A549 (cell line): ENCODE measurements around the gene APRT. TPM values are rescaled to one million over a fixed set of nuclear protein-coding genes. Genes with fewer than 3 reads are reported as not detected.

ENCODE experiments used
- ATAC-seq, 2 experiments: fragments of 200-7000 bp in 1 of 2; fragments of >200 bp in 1 of 2; cut with Nextera tagmentation in 1 of 2; cut with Tn5 transposase in 1 of 2; 3 replicates each; pipeline versions ENCODE4 v1.8.0 to v1.9.1; 2018 to 2020; ENCODE audit warnings: mild to moderate bottlenecking in 1 of 2, moderate library complexity in 1 of 2
- CTCF ChIA-PET: fragments of 300-600 bp; sonication (Branson Sonifier 250); formaldehyde crosslinking; extraction: SDS; loops from one replicate; lab custom pipeline; 2021; ENCODE audit warnings: antibody characterized with exemption, inconsistent platforms; lab: Yijun Ruan, JAX
- POLR2A ChIA-PET: fragments of 350-600 bp; formaldehyde crosslinking; extraction: SDS; loops from one replicate; lab custom pipeline; 2021; ENCODE audit warnings: antibody characterized with exemption, inconsistent platforms; lab: Yijun Ruan, JAX
- DNase-seq, 2 experiments: peaks; one replicate each; pipeline versions ENCODE4 v3.0.0 to v3.0.0-alpha.2; 2011 to 2016; ENCODE audit warnings: low read depth in 1 of 2, low spot score in 1 of 2
- FAIRE-seq: peaks from 2 replicates; lab custom pipeline; 2011; peaks lifted over from hg19 to GRCh38; lab: Jason Lieb, UNC
- H3K27ac ChIP-seq, 2 experiments: fragments of >200 bp; sonication (Bioruptor Twin); formaldehyde crosslinking; 3 replicates each; pipeline ENCODE4 v1.5.1; 2016 to 2017
- H3K4me1 ChIP-seq: fragments of >200 bp; sonication (Bioruptor Twin); formaldehyde crosslinking; 3 replicates; pipeline ENCODE4 v1.6.1; 2016
- H3K4me2 ChIP-seq: fragments of >200 bp; sonication (Bioruptor Twin); formaldehyde crosslinking; 3 replicates; pipeline ENCODE4 v1.6.1; 2016
- H3K4me3 ChIP-seq: fragments of >200 bp; sonication (Bioruptor Twin); formaldehyde crosslinking; 3 replicates; pipeline ENCODE4 v1.5.1; 2016
- H3K9me3 ChIP-seq: fragments of >200 bp; sonication (Bioruptor Twin); formaldehyde crosslinking; 3 replicates; pipeline ENCODE4 v1.6.1; 2016
- BHLHE40 ChIP-seq: IDR thresholded peaks from 2 replicates; pipeline ENCODE4 v1.6.1; 2012; ENCODE audit warnings: low read depth, low read length, inconsistent platforms
- CBX8 ChIP-seq: fragments of 200-600 bp; sonication (generic); IDR thresholded peaks from 2 replicates; pipeline ENCODE4 v1.6.1; 2016
- CEBPB ChIP-seq, 2 experiments: fragments of >200 bp in 1 of 2; sonication (Bioruptor Twin) in 1 of 2; formaldehyde crosslinking in 1 of 2; IDR thresholded peaks; 2 replicates each; pipeline ENCODE4 v1.6.1; 2012 to 2016
- CHD2 ChIP-seq: fragments of 150-350 bp; IDR thresholded peaks from 2 replicates; pipeline ENCODE4 v1.6.1; 2014; ENCODE audit warnings: low read length; ENCODE audit not compliant: partially characterized antibody
- CHD4 ChIP-seq: fragments of 200-600 bp; sonication (generic); IDR thresholded peaks from 2 replicates; pipeline ENCODE4 v1.6.1; 2016; ENCODE audit warnings: antibody characterized with exemption, mild to moderate bottlenecking, borderline replicate concordance
- EHF ChIP-seq: fragments of 250-450 bp; sonication (Bioruptor Pico); IDR thresholded peaks from 2 replicates; pipeline ENCODE4 v1.5.0; 2020; ENCODE audit warnings: mild to moderate bottlenecking
- EP300 ChIP-seq, 2 experiments: fragments of >200 bp; sonication (Bioruptor Twin); formaldehyde crosslinking; IDR thresholded peaks; 2 replicates in 1 of 2; 3 replicates in 1 of 2; pipeline ENCODE4 v1.6.1; 2016 to 2017
- ESRRA ChIP-seq: fragments of 150-350 bp; IDR thresholded peaks from 2 replicates; pipeline ENCODE4 v1.6.1; 2014; ENCODE audit warnings: mild to moderate bottlenecking, low read length, borderline replicate concordance
- FOSB ChIP-seq: fragments of 250-450 bp; sonication (Bioruptor Pico); IDR thresholded peaks from 2 replicates; pipeline ENCODE4 v1.5.0; 2020; ENCODE audit warnings: mild to moderate bottlenecking, moderate library complexity
- GATA3 ChIP-seq: IDR thresholded peaks from 2 replicates; pipeline ENCODE4 v1.6.1; 2012; ENCODE audit warnings: borderline replicate concordance
- HDAC2 ChIP-seq: fragments of 200-600 bp; sonication (generic); IDR thresholded peaks from 2 replicates; pipeline ENCODE4 v1.6.1; 2016
- HES2 ChIP-seq: fragments of >200 bp; sonication (Bioruptor Twin); formaldehyde crosslinking; IDR thresholded peaks from 2 replicates; pipeline ENCODE4 v1.6.1; 2016
- HOXA7 ChIP-seq: fragments of 250-450 bp; sonication (Bioruptor Pico); IDR thresholded peaks from 2 replicates; pipeline ENCODE4 v1.5.0; 2020; ENCODE audit warnings: mild to moderate bottlenecking, moderate library complexity
- HOXB5 ChIP-seq: fragments of 250-450 bp; sonication (Bioruptor Pico); IDR thresholded peaks from 2 replicates; pipeline ENCODE4 v1.5.0; 2020; ENCODE audit warnings: mild to moderate bottlenecking, moderate library complexity
- JUNB ChIP-seq: fragments of >200 bp; sonication (Bioruptor Twin); formaldehyde crosslinking; IDR thresholded peaks from 2 replicates; pipeline ENCODE4 v1.6.1; 2016
- KDM5A ChIP-seq: fragments of 200-600 bp; sonication (generic); IDR thresholded peaks from 2 replicates; pipeline ENCODE4 v1.6.1; 2016; ENCODE audit warnings: antibody characterized with exemption, mild to moderate bottlenecking
- MAX ChIP-seq: IDR thresholded peaks from 2 replicates; pipeline ENCODE4 v1.6.1; 2012
- MAZ ChIP-seq: fragments of 150-350 bp; IDR thresholded peaks from 2 replicates; pipeline ENCODE4 v1.6.1; 2014; ENCODE audit warnings: antibody characterized with exemption, low read depth, low read length, borderline replicate concordance
- MYC ChIP-seq: IDR thresholded peaks from 2 replicates; pipeline ENCODE4 v1.6.1; 2012; ENCODE audit warnings: mild to moderate bottlenecking, inconsistent platforms, low read length, improper control_type of control experiment, borderline replicate concordance
- NPAS2 ChIP-seq: fragments of 250-450 bp; sonication (Bioruptor Pico); IDR thresholded peaks from 2 replicates; pipeline ENCODE4 v1.8.0; 2022; ENCODE audit warnings: mild to moderate bottlenecking, moderate library complexity, borderline replicate concordance
- PBX3 ChIP-seq: IDR thresholded peaks from 2 replicates; pipeline ENCODE4 v1.6.1; 2012
- PHF8 ChIP-seq: fragments of 200-600 bp; sonication (generic); IDR thresholded peaks from 2 replicates; pipeline ENCODE4 v1.6.1; 2016; ENCODE audit warnings: low read depth, mild to moderate bottlenecking, antibody characterized with exemption, moderate library complexity, borderline replicate concordance
- RARB ChIP-seq: fragments of 250-450 bp; sonication (Bioruptor Pico); IDR thresholded peaks from 2 replicates; pipeline ENCODE4 v1.8.0; 2021; ENCODE audit warnings: mild to moderate bottlenecking, moderate library complexity
- RCOR1 ChIP-seq: fragments of 150-350 bp; IDR thresholded peaks from 2 replicates; pipeline ENCODE4 v1.6.1; 2014; ENCODE audit warnings: antibody characterized with exemption, low read length, low read depth
- RFX5 ChIP-seq: fragments of 450-650 bp; IDR thresholded peaks from 2 replicates; pipeline ENCODE4 v1.7.1; 2014; ENCODE audit warnings: antibody characterized with exemption, mild to moderate bottlenecking, moderate library complexity
- RNF2 ChIP-seq: fragments of 200-600 bp; sonication (generic); IDR thresholded peaks from 2 replicates; pipeline ENCODE4 v1.6.1; 2016; ENCODE audit warnings: low read depth, mild to moderate bottlenecking, antibody characterized with exemption, moderate library complexity, borderline replicate concordance
- SMC3 ChIP-seq: fragments of >200 bp; sonication (Bioruptor Twin); formaldehyde crosslinking; IDR thresholded peaks from 3 replicates; pipeline ENCODE4 v1.6.1; 2018; ENCODE audit warnings: inconsistent platforms
- SREBF2 ChIP-seq: fragments of 450-650 bp; IDR thresholded peaks from 2 replicates; pipeline ENCODE4 v1.6.1; 2014; ENCODE audit warnings: mild to moderate bottlenecking, moderate library complexity
- TFCP2L1 ChIP-seq: fragments of 250-450 bp; sonication (Bioruptor Pico); IDR thresholded peaks from 2 replicates; pipeline ENCODE4 v1.5.0; 2021; ENCODE audit warnings: mild to moderate bottlenecking
- ZNF302 ChIP-seq: fragments of 250-450 bp; sonication (Bioruptor Pico); IDR thresholded peaks from 2 replicates; pipeline ENCODE4 v1.9.0; 2021; ENCODE audit warnings: inconsistent platforms, mild to moderate bottlenecking, moderate library complexity
- WGBS: methylation state at CpG from one replicate; pipeline ENCODE4 v1.1.6; 2017; ENCODE audit errors: missing lambda C conversion rate; 5-methylcytosine and 5-hydroxymethylcytosine counted together
- polyA plus RNA-seq, 4 experiments: library from polyadenylated mRNA; depleted of rRNA in 3 of 4; stranded (reverse); fragments of >200 nt; fragmentation: RNase III in 1 of 4; extraction: RNeasy Plus Mini Kit Qiagen cat#74134 plus additional on column Dnase treatment in 1 of 4; gene quantifications; 2 replicates in 3 of 4; 3 replicates in 1 of 4; pipeline ENCODE4 v1.2.3, GENCODE V29; 2011 to 2017
- TF ChIP-seq, protein P1 (sequence below): fragments of 250-450 bp; sonication (Bioruptor Pico); IDR thresholded peaks from 2 replicates; pipeline ENCODE4 v1.5.0; 2020; ENCODE audit warnings: low read depth, mild to moderate bottlenecking, moderate library complexity
- TF ChIP-seq, protein P2 (sequence below): fragments of 250-450 bp; sonication (Bioruptor Pico); IDR thresholded peaks from 2 replicates; pipeline ENCODE4 v1.5.0; 2021; ENCODE audit warnings: mild to moderate bottlenecking, moderate library complexity, borderline replicate concordance
- TF ChIP-seq, protein P3 (sequence below): fragments of >200 bp; sonication (Bioruptor Twin); formaldehyde crosslinking; IDR thresholded peaks from 3 replicates; pipeline ENCODE4 v1.5.1; 2016

APRT gene
- polyA plus RNA-seq, 2 of the 4 experiments (the other 2 are of a cell fraction): 115 to 258 TPM

GRCh38 chr16:88785106-88785924, 26.4 kb downstream of the APRT start, which contains the start of gene PIEZO1:
TSS of gene PIEZO1 (minus strand) at chr16:88785220. CDS start at chr16:88784964, 256 bp downstream.
- POLR2A ChIA-PET: interaction anchor here (0.6 to 2.4 kb wide), 3 partner anchors 26 to 455 kb away, joined by 3 to 18 read pairs (median 7); partner anchors contain the start of gene APRT
- CTCF ChIA-PET: interaction anchor here (0.7 to 5.6 kb wide), 10 partner anchors 8 to 77 kb away, joined by 3 to 41 read pairs (median 4); no protein-coding TSS in a partner anchor
- TF ChIP-seq, protein P1, sequence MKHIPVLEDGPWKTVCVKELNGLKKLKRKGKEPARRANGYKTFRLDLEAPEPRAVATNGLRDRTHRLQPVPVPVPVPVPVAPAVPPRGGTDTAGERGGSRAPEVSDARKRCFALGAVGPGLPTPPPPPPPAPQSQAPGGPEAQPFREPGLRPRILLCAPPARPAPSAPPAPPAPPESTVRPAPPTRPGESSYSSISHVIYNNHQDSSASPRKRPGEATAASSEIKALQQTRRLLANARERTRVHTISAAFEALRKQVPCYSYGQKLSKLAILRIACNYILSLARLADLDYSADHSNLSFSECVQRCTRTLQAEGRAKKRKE: peak; percentile 28; the same call in 1 of the 2 replicates
- no peak for TF ChIP-seq SREBF2
- TF ChIP-seq HDAC2: no peak
- TF ChIP-seq CBX8: no peak
- peak; percentile 85 for TF ChIP-seq MAX
- TF ChIP-seq HOXB5 (CRISPR knock-in tag): no peak
- no peak for TF ChIP-seq JUNB
- no peak for TF ChIP-seq GATA3
- TF ChIP-seq BHLHE40: no peak
- TF ChIP-seq KDM5A: no peak
- TF ChIP-seq EP300 (IDR thresholded peaks at IDR 0.05): no peak
- peak; percentile 71 for TF ChIP-seq SMC3
- TF ChIP-seq PHF8: peak; percentile 47
- no peak for TF ChIP-seq HES2
- no peak for TF ChIP-seq RCOR1
- TF ChIP-seq PBX3: no peak
- TF ChIP-seq RNF2: no peak
- peak; percentile 27; the same call in 1 of the 2 replicates for TF ChIP-seq CHD4
- no peak for TF ChIP-seq ESRRA
- TF ChIP-seq CHD2: no peak
- TF ChIP-seq RARB (CRISPR knock-in tag): no peak
- TF ChIP-seq NPAS2: no peak
- no peak for TF ChIP-seq TFCP2L1
- TF ChIP-seq MAZ: no peak
- no peak for TF ChIP-seq HOXA7
- no peak for TF ChIP-seq CEBPB (IDR thresholded peaks at IDR 0.05)
- TF ChIP-seq, protein P2, sequence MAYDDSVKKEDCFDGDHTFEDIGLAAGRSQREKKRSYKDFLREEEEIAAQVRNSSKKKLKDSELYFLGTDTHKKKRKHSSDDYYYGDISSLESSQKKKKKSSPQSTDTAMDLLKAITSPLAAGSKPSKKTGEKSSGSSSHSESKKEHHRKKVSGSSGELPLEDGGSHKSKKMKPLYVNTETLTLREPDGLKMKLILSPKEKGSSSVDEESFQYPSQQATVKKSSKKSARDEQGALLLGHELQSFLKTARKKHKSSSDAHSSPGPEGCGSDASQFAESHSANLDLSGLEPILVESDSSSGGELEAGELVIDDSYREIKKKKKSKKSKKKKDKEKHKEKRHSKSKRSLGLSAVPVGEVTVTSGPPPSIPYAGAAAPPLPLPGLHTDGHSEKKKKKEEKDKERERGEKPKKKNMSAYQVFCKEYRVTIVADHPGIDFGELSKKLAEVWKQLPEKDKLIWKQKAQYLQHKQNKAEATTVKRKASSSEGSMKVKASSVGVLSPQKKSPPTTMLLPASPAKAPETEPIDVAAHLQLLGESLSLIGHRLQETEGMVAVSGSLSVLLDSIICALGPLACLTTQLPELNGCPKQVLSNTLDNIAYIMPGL (CRISPR knock-in tag): peak; percentile 96; the same call in 1 of the 2 replicates
- no peak for TF ChIP-seq EHF (CRISPR knock-in tag)
- no peak for TF ChIP-seq FOSB (CRISPR knock-in tag)
- TF ChIP-seq RFX5: no peak
- TF ChIP-seq, protein P3, sequence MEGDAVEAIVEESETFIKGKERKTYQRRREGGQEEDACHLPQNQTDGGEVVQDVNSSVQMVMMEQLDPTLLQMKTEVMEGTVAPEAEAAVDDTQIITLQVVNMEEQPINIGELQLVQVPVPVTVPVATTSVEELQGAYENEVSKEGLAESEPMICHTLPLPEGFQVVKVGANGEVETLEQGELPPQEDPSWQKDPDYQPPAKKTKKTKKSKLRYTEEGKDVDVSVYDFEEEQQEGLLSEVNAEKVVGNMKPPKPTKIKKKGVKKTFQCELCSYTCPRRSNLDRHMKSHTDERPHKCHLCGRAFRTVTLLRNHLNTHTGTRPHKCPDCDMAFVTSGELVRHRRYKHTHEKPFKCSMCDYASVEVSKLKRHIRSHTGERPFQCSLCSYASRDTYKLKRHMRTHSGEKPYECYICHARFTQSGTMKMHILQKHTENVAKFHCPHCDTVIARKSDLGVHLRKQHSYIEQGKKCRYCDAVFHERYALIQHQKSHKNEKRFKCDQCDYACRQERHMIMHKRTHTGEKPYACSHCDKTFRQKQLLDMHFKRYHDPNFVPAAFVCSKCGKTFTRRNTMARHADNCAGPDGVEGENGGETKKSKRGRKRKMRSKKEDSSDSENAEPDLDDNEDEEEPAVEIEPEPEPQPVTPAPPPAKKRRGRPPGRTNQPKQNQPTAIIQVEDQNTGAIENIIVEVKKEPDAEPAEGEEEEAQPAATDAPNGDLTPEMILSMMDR: peak; percentile 89
- no peak; the same call in 1 of the 2 replicates for TF ChIP-seq MYC
- no peak for TF ChIP-seq ZNF302 (CRISPR knock-in tag)

More at GRCh38 chr16:88785106-88785924, 26.4 kb downstream of the APRT start, which contains the start of gene PIEZO1:
- DNase-seq (peak; percentile 62 to 70), FAIRE-seq (no peak), ATAC-seq (peak; percentile 51 to 60)
- Histone ChIP-seq H3K4me3 (peak within 1 kb of the TSS; percentile 99), H3K9me3 (no peaks in the 10 kb centered on the region), H3K4me1 (peaks cover 40% of the 10 kb centered on the region), H3K4me2 (peak within 1 kb of the TSS; percentile 95), H3K27ac (peak within 1 kb of the TSS; percentile 97 to 99)
- WGBS: 55% methylated on average over 9 of the region's 110 CpGs
